ENCODE results near the gene SGCA.

GRCh38 chr17:50187751-50188530, 22.1 kb downstream of the SGCA start:
- TF ChIP-seq CTCF (IDR thresholded peaks at IDR 0.05): no peak
- no peak for TF ChIP-seq ZFX (IDR thresholded peaks at IDR 0.05; ENCODE audit: borderline replicate concordance)
